Thymus (tissue), 11 donors: Measurements from ENCODE around the gene GBGT1. TPM values are rescaled to one million over a fixed set of nuclear protein-coding genes. Genes with fewer than 3 reads are reported as not detected.
A peak's percentile ranks its signal among the peaks of the same experiment; 100 is the strongest.
"Not testable (repeated sequence)": the region's sequence is repeated elsewhere in the genome, so short reads cannot be mapped to it uniquely, and the experiment has no call there.

Experiments used
- DNase-seq, 9 donors: peaks; one replicate each; pipeline ENCODE4 v3.0.0-alpha.2; 2013; ENCODE audit warnings: low spot score in 9 of 9, low read depth in 6 of 9, missing footprints in 1 of 9
- H3K27ac ChIP-seq, 2 donors: one replicate each; pipeline ENCODE4 v1.5.1; 2013; ENCODE audit warnings: control low read depth in 1 of 2, low read depth in 1 of 2, low read length in 1 of 2, mild to moderate bottlenecking in 1 of 2, moderate library complexity in 1 of 2
- H3K27me3 ChIP-seq, 2 donors: one replicate each; pipeline ENCODE4 v1.5.1; 2013; ENCODE audit warnings: low read length in 1 of 2; ENCODE audit not compliant: control insufficient read depth in 2 of 2, insufficient read depth in 1 of 2
- H3K36me3 ChIP-seq, 2 donors: one replicate each; pipeline ENCODE4 v1.5.1; 2013; ENCODE audit warnings: low read length in 1 of 2, mild to moderate bottlenecking in 1 of 2, moderate library complexity in 1 of 2; ENCODE audit not compliant: control insufficient read depth in 2 of 2, insufficient read depth in 2 of 2
- H3K4me1 ChIP-seq, 2 donors: one replicate each; pipeline ENCODE4 v1.5.1; 2013; ENCODE audit warnings: low read length in 2 of 2; ENCODE audit not compliant: control insufficient read depth in 2 of 2, insufficient read depth in 2 of 2
- H3K4me3 ChIP-seq, 2 donors: one replicate each; pipeline ENCODE4 v1.5.1; 2013; ENCODE audit warnings: low read length in 2 of 2, control low read depth in 1 of 2, mild to moderate bottlenecking in 1 of 2
- H3K9me3 ChIP-seq, 2 donors: one replicate each; pipeline ENCODE4 v1.5.1; 2013; ENCODE audit warnings: low read length in 1 of 2, mild to moderate bottlenecking in 1 of 2; ENCODE audit not compliant: control insufficient read depth in 2 of 2, insufficient read depth in 1 of 2
- WGBS: extraction: QIAGEN DNeasy Blood & Tissue Kit; methylation state at CpG from one replicate; pipeline ENCODE4 v1.1.7; 2013; 5-methylcytosine and 5-hydroxymethylcytosine counted together
- polyA plus RNA-seq: library from polyadenylated mRNA; stranded (reverse); fragments of 200-250 nt; gene quantifications from one replicate; pipeline ENCODE4 v1.2.3, GENCODE V29; 2013
- total RNA-seq: library from RNA; stranded (reverse); fragments of 120-200 nt; gene quantifications from one replicate; pipeline ENCODE4 v1.2.4, GENCODE V29; 2013
- donor health status: healthy.

GBGT1 gene
- total and polyA plus RNA-seq, 2 donors: 3.0 to 5.3 TPM

DNA sequence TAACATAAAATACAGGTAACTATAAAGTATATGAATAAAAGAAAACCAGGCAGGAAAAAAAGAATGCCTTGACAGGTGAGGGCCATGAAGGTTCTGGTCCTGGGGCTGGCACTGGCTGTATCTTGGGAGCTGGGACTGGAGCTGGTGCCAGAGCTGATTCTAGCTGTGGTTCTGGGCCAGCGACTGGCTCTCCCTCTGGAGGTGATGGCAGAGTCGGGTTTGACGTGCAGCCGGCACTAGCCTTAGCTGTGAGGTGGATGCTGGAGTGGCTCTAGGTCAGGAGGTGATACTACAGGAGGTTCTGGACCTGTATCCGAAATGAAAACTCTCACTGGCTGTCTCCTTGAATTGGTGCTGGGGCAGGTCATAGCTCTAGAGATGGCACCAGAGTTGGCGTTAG, 23.0 kb upstream of the GBGT1 start:
- DNase-seq: no peak
- H3K9me3 ChIP-seq: no peaks in the 10 kb centered on the region
- WGBS: 90% methylated on average over 6 of the region's 6 CpGs
- no peaks in the 10 kb centered on the region for H3K4me1 ChIP-seq
- no peak overlapping the region for H3K4me3 ChIP-seq
- no peak overlapping the region for H3K27ac ChIP-seq
- no peaks in the 10 kb centered on the region for H3K36me3 ChIP-seq
- H3K27me3 ChIP-seq: peaks cover 0 to 25% of the 10 kb centered on the region in 2 donors

DNA sequence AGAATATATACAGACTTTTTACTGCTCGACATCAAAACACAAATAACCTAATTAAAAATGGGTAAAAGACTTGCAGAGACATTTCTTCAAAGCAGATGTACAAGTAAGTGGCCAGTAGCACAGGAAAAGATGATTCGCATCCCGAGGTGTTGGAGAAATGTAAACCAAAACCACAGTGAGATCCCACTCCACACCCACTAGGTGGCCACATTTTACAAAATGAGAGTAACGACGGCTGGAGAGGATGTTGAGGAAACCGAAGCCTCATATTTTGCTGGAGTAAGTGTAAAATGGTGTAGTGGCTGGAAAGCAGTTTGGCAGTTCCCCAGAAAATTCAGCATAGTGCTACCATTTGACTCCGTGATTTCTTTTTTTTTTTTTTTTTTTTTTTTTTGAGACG, 21.3 kb upstream of the GBGT1 start:
- Histone ChIP-seq H3K4me3 (no peak overlapping the region), H3K27me3 (peaks cover 0 to 25% of the 10 kb centered on the region in 2 donors), H3K4me1 (no peaks in the 10 kb centered on the region), H3K36me3 (no peaks in the 10 kb centered on the region), H3K27ac (no peak overlapping the region), H3K9me3 (no peaks in the 10 kb centered on the region)
- 9% methylated on average over 7 of the region's 8 CpGs for WGBS
- peak in 6 of 9 donors; percentile 13 to 73 (median 36) for DNase-seq

DNA sequence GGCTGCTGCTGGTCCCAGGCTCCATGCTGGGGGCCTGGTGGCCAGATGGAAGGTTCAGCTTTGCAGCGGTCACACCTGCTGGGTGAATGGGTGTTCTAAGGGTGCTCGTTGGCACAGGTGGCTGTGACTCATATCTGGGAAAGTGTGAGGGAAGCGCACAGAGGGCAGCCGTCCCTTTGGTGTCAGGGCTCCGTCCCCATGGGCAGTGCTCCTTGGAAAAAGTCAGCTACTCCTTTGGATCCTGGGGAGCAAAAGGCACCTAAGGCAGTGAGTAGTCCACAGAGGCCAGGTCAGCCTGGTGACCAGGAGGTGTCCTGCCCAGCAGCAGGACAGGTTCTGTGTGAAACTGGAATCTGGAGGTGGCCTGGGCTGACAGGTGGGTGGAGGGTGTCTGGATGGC, 18.4 kb upstream of the GBGT1 start:
- no peaks in the 10 kb centered on the region for H3K36me3 ChIP-seq
- WGBS: 87% methylated on average over 5 of the region's 5 CpGs
- no peak overlapping the region for H3K4me3 ChIP-seq
- peaks cover 0 to 10% of the 10 kb centered on the region in 2 donors for H3K27me3 ChIP-seq
- no peaks in the 10 kb centered on the region for H3K9me3 ChIP-seq
- no peak overlapping the region for H3K27ac ChIP-seq
- DNase-seq: no peak
- H3K4me1 ChIP-seq: no peaks in the 10 kb centered on the region

DNA sequence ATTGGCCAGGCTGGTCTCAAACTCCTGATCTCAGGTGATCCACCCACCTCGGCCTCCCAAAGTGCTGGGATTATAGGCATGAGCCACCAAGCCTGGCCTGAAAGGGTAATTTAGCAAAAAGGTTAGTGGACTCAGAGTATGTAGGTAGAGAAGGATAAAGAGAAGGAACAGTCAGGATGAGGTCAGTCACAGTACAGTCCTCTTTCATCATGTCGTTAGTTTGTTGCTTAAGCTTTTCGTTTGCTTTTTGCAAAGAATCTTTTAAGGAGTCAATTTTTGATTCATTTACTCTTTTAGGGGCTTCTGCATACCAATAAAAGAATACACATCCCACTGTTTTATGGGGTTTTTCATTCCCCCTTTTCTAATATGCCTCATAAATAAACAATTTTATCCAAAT, 17.8 kb upstream of the GBGT1 start:
- no peaks in the 10 kb centered on the region for H3K9me3 ChIP-seq
- H3K27ac ChIP-seq: no peak overlapping the region
- H3K4me3 ChIP-seq: no peak overlapping the region
- WGBS: 92% methylated on average over 3 of the region's 3 CpGs
- H3K27me3 ChIP-seq: peaks cover 0 to 5% of the 10 kb centered on the region in 2 donors
- H3K36me3 ChIP-seq: no peaks in the 10 kb centered on the region
- no peak for DNase-seq
- H3K4me1 ChIP-seq: no peaks in the 10 kb centered on the region

DNA sequence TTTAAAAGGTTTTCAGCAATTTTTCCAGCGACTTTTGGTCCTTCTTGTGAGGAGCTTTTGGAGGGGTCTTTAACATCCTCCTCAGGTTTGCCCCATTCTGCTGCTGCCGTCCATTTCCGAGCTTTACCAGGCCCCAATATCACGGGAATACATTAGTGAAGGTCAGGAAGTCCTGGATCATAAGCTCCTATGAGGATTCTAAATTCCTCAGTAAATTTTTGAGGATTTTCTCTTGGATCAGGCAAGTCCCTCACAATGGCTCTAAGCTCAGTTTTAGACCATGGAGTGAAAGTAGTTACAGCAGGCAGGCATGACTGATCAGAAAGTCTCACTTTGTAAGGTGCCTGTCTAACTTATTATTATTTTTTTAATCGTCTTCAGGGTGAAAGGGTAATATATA, 17.2 kb upstream of the GBGT1 start:
- WGBS: 94% methylated on average over 5 of the region's 5 CpGs
- Histone ChIP-seq H3K4me1 (no peaks in the 10 kb centered on the region), H3K27ac (no peak overlapping the region), H3K9me3 (no peaks in the 10 kb centered on the region), H3K4me3 (no peak overlapping the region), H3K27me3 (peaks cover 0 to 5% of the 10 kb centered on the region in 2 donors), H3K36me3 (no peaks in the 10 kb centered on the region)
- DNase-seq: no peak

DNA sequence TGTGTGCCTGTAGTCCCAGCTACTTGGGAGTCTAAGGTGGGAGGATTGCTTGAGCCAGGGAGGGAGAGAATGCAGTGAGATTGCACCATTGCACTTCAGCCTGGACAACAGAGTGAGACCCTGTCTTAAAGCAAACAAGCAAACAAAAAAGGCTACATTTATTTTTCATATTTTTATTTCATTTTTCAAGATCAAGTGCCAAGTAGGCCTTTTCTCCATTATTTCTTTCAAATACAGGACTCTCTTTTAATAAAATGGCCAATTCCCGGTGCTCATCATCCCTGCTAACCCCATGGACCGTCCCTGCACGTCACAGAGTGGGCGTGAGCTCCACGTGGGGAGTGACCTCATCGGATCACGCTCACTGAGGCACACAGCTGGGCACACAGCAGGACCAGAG, 9.3 kb upstream of the GBGT1 start:
- peaks cover 2 to 3% of the 10 kb centered on the region in 2 donors for H3K27me3 ChIP-seq
- H3K4me1 ChIP-seq: no peaks in the 10 kb centered on the region
- no peaks in the 10 kb centered on the region for H3K9me3 ChIP-seq
- no peak for DNase-seq
- H3K4me3 ChIP-seq: no peak overlapping the region
- H3K27ac ChIP-seq: no peak overlapping the region
- H3K36me3 ChIP-seq: no peaks in the 10 kb centered on the region
- 93% methylated on average over 7 of the region's 7 CpGs for WGBS

DNA sequence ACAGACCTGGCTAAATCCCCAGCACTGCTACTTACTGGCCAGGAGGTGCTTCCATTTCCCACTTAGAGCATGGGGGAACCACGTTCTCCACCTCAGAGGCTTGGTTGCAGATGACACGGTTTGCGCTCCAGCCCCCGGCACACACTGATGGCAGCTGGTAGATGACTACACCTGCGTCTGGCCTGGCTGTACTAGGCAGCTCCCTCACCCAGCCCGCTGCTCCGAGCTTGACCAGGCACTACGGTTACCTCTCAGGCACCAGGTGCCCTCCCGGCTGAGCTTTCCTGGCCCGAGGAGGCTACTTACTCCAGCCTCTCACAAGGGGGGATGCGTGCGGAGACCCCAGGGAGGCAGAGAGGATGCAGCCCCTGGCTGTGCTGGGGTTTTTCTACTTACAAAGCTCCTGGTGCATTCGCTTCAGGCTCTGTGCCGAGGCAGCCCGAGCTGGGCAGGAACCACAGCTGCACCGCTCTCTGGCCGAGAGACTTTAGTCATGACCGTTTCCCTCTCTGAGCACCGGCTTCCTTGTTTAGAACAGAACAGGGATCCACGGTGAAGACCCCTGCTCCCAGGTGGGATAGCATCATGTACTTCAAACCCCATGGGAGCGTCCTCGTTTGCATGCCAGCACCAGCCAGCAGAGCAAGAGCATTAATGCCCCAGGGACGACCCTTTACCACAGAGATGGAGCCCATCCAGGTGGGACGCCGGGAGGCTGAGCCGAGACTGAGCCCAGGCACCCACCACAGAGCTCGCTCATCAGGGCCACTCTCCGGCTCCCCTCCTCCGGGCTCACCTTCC, 7.6 kb upstream of the GBGT1 start:
- no peak for DNase-seq
- H3K9me3 ChIP-seq: no peaks in the 10 kb centered on the region
- H3K4me3 ChIP-seq: no peak overlapping the region
- H3K27ac ChIP-seq: no peak overlapping the region
- H3K36me3 ChIP-seq: no peaks in the 10 kb centered on the region
- H3K27me3 ChIP-seq: peaks cover 2 to 3% of the 10 kb centered on the region in 2 donors
- H3K4me1 ChIP-seq: no peaks in the 10 kb centered on the region
- 91% methylated on average over 29 of the region's 29 CpGs for WGBS

DNA sequence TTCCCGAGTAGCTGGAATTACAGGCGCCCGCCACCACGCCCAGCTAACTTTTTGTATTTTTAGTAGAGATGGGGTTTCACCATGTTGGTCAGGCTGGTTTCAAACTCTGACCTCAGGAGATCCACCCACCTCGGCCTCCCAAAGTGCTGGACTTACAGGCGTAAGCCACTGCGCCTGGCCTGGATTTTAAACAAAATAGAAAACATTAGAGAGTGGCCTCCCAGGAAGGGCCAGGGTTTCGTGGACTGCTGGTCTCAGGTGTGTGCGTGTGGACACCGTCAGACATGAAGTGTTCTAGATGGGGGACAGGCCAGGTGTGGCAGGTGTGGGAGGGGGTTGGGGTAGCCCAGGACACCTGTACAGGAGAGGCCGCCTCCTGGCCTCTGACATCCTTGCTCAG, 7.0 kb upstream of the GBGT1 start:
- Histone ChIP-seq H3K27me3 (peaks cover 2 to 3% of the 10 kb centered on the region in 2 donors), H3K9me3 (no peaks in the 10 kb centered on the region), H3K27ac (no peak overlapping the region), H3K4me1 (no peaks in the 10 kb centered on the region), H3K4me3 (no peak overlapping the region), H3K36me3 (no peaks in the 10 kb centered on the region)
- DNase-seq: no peak
- 98% methylated on average over 11 of the region's 11 CpGs for WGBS

DNA sequence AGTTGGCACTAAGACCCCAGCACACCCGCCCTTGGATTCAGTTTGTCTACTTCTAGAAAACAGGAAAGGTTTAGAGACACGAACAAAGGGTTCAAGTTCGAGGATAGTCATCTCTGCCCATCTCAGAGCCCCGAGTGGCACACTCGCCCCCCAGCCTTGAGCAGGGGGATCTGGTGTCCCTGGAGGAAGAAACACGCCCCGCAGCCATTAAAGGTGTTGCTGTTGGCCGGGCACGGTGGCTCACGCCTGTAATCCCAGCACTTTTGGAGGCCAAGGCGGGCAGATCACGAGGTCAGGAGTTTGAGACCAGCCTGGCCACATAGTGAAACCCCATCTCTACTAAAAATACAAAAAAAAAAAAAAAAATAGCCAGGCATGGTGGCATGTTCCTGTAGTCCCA, 6.0 kb upstream of the GBGT1 start:
- H3K27ac ChIP-seq, H3K27me3 ChIP-seq, H3K4me3 ChIP-seq, H3K9me3 ChIP-seq, H3K36me3 ChIP-seq, H3K4me1 ChIP-seq, DNase-seq: not testable (repeated sequence)
- 97% methylated on average over 12 of the region's 12 CpGs for WGBS
